Thyroid gland (tissue), 4 donors: Measurements from ENCODE around the gene GET4.

Experiments used
- POLR2A ChIP-seq, 2 donors: fragments of 450-650 bp; IDR thresholded peaks; one replicate each; pipeline ENCODE4 v1.6.1; 2017; ENCODE audit warnings: antibody characterized with exemption in 2 of 2, mild to moderate bottlenecking in 2 of 2, moderate library complexity in 1 of 2
- TF ChIP-seq, protein P1 (sequence below), 6 experiments: fragments of 200-600 bp in 3 of 6; fragments of 450-650 bp in 3 of 6; sonication (generic) in 3 of 6; IDR thresholded peaks; one replicate each; pipeline ENCODE4 v1.5.1; 2016 to 2019; ENCODE audit warnings: antibody characterized with exemption in 6 of 6, mild to moderate bottlenecking in 2 of 6, inconsistent platforms in 1 of 6, moderate library complexity in 1 of 6

DNA sequence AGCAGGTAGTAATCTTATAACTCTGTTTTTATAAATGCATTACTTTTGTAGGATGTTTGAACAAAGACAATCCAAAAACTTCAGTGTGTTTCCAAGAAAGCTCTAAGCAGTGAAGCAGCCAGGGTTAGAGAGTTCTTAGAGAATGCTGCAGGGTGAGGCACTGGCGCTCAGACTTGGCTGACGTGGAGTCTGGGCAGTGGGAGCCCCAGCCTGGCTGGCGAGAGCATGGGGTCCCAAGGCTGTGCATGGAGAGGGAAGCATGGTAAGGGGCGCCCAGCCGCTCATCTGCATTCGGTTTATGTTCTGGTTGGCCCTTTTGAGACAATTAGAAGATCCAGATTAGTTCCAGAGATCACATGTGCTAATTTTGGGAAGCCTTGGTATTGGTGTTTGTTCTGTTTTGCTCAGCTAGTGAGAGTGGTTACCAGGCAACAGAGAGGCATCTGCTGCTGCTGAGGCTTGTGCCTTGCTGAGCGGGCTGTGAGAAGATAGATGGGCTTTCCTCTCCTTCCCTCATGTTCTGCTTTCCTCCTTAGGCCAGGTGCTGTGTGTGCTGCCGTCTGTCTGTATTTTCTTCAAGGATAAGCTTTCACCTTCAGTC, 33.8 kb upstream of the GET4 start:
- TF ChIP-seq, protein P1, sequence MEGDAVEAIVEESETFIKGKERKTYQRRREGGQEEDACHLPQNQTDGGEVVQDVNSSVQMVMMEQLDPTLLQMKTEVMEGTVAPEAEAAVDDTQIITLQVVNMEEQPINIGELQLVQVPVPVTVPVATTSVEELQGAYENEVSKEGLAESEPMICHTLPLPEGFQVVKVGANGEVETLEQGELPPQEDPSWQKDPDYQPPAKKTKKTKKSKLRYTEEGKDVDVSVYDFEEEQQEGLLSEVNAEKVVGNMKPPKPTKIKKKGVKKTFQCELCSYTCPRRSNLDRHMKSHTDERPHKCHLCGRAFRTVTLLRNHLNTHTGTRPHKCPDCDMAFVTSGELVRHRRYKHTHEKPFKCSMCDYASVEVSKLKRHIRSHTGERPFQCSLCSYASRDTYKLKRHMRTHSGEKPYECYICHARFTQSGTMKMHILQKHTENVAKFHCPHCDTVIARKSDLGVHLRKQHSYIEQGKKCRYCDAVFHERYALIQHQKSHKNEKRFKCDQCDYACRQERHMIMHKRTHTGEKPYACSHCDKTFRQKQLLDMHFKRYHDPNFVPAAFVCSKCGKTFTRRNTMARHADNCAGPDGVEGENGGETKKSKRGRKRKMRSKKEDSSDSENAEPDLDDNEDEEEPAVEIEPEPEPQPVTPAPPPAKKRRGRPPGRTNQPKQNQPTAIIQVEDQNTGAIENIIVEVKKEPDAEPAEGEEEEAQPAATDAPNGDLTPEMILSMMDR (IDR thresholded peaks at IDR 0.05): no peak
- TF ChIP-seq POLR2A (IDR thresholded peaks at IDR 0.05): no peak
